HUDEP-2 (cell line): ENCODE data around the gene TNFRSF6B.

ENCODE experiments used
- DNase-seq, 76 experiments: peaks; one replicate each; lab custom pipeline; 2025; ENCODE audit not compliant: unreplicated experiment in 76 of 76; lab: John Stamatoyannopoulos, UW

TNFRSF6B gene

DNA sequence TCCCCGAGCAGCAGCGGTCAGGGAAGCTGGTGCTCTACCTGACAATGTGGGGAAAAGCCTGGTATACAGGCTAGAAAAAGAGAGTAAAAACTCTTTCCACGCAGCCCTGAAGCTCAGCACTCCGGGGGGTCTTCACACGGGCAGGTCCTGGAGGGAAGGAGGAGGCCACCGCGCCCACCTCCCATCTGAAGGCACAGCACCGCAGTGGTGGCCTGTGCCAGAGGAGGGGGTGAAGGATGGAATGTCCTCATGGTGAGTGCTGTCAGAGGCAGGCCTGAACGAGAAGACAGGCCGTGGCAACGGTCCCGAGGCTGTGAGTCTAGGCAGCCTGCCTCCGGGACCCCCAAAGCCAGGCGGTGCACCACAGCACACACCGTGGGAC is 49.0 kb downstream of the TNFRSF6B start:
- no peak for DNase-seq

GRCh38 chr20:63745961-63746731 is 49.7 kb downstream of the TNFRSF6B start:
- no peak for DNase-seq

DNA sequence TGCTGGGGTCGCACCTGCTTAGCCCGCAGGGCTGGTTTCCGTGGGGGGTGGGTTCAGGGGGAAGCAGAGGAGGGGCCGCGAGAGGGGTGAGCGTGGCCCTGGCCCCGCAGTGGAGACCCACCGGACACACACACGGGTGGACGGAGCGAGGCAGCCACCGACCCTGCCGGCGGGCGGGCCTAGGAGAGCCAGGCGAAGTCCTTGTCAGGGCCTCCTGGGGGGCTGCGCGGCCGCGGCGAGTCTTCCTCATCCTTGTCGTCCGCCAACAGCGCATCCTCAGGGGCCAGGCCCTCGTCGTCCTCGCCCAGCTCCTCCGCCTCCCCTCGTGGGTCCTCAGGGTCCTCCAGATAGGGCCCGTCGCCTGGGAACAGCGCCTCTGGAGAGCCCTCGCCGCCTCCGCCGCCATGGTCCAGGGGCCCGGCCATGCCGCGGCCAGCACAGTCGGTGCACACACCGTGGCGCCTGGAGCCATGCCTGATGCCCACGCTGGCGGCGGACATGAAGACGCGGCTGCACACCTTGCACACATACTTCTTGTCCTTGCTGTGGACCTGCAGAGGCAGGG is 50.4 kb downstream of the TNFRSF6B start:
- DNase-seq, result no peak

DNA sequence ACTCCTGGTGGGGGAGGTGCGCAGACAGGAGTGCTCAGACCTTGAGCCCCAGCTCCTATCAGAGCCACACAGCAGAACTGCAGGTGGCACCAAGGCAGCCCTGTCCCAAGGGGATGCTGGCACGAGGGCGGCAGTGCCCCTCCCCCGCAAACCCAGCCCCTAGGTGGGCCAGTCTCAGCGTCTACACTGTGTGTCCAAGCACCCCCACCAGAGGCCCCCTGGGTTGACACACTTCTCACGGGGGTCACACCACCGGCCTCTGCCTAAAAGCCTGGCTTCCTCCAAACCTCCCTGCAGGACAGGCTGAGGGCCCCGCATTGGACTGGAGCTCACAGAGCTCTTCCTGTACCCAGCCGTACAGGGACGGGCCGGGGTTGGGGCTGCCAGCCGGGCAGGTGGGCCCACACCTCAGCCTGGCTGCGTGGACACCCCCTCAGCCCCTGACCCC is 51.2 kb downstream of the TNFRSF6B start:
- no peak for DNase-seq
